Middle frontal gyrus (tissue), 1 donor: ENCODE data around the gene YTHDF1.

Experiments used
- DNase-seq: peaks from one replicate; pipeline ENCODE4 v3.0.0-alpha.2; 2015; ENCODE audit warnings: low spot score; ENCODE audit errors: extremely low spot score

YTHDF1 gene

DNA sequence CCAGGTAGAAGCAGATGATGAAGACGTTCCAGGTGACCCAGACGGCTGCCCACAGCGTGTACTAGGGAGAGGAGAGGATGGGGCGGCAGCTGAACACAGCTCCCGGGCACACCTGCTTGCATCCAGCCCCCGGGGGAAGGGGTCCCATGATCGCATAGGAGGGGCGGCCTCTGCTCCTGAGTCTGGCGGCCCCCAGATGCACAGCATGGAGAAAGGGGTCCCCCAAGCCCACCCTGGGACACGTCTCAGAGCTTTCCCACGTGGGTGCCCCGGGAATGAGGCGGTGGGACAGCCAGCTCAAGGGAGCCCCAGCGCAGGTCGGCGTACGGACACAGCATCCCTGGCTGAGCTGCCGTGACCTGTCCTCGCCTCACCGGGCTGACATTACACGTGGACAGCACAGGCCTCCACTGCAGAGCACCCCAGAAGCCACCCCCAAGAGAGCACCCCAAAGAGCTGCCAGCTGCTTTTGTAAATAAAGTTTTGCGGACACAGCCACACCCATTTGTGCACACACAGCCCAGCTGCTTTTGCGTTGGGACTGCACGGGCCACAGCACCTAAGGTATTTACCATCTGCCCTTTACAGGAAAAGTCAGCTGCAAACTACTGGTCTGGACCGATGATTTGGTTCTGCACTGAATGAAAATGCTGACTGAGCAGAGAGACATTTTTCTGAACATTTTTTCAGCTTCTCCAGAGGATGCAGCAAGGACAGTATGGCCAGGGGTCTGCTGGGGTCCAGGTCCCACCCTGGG, 33.1 kb upstream of the YTHDF1 start:
- no peak for DNase-seq

DNA sequence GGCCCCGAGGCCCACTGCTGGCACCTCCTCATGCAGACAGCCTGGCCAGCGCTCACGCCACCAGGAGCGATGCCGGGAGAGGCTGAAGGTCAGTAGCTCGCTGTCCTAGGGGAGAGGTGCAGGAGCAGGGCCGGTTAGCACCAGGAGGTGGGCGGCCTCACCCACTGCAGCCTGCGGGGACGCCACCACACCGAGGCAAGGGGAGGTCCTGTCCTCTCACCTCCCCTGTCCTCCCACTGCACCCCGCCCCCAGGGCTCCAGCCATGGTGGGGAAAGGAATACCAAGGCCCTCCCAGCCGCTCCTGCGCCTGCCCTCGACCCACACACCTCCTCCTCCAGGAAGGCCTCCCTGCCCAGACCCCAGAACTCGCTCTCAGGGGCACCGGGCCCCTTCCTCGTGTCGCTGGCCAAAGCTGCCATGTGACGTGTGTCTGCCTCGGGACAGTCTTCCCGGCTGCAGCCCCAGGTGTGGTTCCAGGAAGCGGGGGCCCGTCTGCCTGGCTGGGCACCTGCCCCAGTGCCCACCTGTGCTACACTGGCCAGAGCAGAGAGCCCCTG, 31.8 kb upstream of the YTHDF1 start:
- no peak for DNase-seq

DNA sequence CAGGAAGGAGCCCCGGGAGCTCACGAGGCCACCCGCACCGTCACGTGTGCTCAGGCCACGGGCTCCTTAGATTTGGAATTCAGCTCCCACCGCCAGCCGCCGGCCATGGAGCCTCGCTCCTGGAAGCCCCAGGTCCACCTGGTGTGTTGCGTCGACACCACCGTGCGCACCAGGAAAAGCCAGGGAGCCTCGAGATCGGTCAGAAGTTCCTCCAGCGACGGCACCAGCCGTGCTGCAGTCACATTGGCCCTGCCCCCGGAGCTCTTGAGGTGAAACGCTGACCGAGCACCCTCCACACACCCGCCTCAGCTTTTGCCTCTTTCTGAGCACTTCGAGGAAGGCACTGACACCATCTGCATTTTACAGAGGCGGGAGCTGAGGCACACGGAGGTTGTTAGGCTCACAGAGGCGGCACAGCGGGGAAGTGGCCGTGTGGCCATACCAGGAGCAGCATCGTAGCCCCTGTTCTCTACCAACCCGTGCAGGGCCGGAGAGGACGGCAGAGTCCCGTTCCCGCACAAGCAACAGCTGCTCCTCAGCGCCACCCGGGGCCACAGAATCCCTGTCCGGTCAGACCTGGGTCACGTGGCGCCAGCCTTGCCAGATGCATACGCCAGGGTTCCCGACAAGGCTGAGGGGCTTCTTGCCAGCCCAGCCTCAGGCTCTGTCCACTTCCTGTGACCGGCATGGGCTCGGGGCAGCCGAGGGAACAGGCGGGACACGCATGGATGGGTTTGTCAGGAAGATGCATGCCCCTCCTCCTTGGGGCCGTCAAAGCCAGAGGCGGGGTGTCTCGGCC, 30.8 kb upstream of the YTHDF1 start:
- DNase-seq, result no peak

DNA sequence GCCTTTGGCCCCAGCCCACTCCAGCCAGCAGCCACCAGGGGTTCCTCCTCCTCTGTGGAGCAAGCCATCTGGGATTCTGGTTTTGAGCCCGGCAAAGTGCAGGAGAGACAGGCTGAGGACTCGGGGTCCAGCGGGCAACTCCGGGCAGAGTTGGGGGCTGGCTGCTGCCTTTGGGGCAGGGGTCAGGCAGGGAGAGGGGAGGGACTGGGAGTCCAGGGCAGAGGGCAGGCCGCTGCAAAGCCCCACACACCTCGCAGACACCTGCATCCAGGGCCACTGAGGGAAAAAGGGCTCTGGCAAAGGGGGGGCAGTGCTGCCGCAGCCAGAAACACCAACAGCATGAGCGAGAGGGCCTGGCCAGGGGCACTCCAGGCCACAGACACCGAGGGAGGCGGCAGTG, 28.5 kb upstream of the YTHDF1 start:
- DNase-seq, result no peak

DNA sequence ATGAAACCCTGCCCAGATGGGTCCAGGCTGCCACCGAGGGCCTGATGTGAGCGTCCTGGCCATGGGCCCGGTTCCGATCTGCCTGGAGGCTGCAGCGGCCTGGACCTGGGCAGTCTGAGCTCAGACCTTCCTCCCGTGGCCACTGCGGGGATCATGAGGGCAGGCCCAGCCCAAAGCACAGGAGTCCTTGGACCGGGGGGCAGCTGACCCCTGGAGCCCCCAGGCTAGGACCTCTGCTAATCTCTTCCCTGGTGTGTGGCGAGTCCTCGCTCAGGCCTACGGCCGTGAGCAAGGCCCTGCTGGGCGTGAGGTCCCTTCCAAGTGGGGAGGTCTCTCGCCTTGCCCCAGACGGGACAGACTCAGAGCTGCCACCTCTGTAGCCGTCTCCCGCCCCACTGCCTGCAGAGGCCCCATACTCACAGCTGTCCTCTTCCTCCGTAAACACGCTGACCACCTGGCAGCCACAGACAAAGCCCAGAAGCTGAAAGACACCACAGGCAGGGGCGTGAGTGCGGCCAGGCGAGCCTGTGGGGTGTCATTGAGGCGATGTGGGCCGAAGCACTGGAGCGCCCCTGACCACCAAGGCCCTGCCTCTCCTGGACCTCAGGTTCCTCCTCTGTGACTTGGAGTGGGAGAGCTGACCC, 27.8 kb upstream of the YTHDF1 start:
- no peak for DNase-seq

DNA sequence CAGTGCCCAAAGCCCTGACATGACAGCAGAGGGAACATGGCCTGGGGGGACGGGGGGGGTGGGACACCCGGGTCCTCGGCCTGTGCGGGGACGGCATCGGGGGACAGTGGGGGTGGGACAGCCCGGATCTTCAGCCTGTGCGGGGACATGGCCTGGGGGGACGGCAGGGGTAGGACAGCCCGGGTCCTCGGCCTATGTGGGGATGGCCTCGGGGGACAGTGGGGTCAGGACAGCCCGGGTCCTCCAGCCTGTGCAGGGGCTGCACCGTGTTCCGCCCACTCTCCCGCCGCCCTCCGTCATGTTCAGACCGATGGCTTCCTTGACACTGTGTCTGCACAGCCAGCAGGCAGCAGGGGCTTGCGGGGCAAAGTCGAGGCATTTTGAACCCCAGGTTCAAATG, 26.8 kb upstream of the YTHDF1 start:
- no peak for DNase-seq

DNA sequence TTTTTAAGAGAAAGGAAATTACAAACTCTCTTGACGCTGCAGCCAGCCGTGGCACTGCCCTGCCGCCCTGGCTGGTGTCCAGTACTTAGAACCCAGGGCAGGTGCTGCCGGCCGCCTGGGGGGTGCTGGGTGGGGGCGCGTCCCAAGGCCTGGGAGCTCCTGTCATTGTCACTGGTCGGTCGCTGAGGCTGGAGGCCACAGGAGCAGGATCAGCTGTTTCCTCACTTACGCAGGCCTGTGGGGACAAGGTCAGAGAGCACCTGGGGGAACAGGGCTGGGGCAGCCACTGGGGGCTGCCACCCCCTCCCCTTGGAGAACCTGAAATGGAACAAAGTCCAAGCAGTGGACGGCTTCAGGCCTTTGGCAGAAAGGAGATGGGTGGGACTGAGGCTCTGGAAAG, 25.3 kb upstream of the YTHDF1 start:
- DNase-seq, result no peak

DNA sequence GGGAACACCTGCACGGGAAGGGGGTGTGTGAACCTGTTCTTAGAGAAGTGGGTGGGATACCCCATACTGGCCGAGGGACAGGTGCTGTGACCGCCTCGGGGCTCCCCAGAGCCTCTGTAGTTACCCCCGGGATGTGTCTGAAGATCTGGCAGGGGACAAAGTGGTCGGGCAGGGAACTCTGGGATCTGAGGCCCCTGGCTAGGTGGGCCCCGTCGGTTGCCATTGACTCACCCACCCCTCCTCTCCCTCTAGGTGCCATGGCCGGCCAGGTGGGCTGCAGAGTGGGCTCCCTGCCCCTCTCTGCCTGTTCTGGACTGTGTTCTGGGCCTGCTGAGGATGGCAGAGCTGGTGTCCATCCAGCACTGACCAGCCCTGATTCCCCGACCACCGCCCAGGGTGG, 24.1 kb upstream of the YTHDF1 start:
- no peak for DNase-seq

DNA sequence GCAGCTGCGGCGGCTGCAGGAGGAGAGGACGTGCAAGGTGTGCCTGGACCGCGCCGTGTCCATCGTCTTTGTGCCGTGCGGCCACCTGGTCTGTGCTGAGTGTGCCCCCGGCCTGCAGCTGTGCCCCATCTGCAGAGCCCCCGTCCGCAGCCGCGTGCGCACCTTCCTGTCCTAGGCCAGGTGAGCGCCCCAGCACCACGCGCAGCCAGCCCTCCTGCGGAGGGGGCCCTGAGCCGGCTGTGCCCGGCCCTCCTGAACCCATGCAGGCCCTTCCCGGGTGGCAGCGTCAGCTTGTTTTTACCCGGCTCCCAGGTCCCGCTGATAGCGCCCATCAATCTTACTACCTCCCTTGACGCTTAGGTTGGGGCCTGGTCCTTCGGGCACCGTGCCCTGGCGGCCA, 23.5 kb upstream of the YTHDF1 start:
- no peak for DNase-seq

DNA sequence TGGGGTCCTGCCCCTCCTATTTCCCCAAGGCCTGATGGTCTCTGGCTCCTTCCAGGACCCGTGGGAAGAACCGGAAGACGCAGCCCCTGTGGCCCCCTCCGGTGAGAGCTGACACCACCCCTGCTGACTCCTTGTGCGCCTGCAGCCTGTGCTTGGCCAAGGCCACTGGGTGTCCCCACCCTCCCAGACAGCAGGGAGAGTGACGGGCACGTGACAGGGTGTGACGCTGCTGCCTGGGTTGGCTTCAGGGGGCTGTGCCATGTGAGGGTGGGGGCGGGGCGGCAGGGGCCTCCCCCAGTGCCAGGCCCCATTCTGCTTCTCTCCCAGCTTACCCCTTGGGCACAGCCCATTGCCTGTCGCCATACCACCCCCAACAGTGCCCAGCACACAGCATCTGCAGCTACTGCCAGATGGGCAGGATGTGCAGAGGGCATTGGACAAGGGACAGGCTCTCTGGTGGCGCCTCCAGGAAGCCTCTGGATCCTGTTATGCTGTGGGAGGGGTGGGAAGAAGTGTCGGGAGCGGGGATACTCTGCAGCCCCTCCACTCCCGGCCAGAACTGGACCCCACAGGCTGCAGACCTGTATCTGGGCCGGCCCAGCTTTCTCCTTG, 22.7 kb upstream of the YTHDF1 start:
- no peak for DNase-seq

DNA sequence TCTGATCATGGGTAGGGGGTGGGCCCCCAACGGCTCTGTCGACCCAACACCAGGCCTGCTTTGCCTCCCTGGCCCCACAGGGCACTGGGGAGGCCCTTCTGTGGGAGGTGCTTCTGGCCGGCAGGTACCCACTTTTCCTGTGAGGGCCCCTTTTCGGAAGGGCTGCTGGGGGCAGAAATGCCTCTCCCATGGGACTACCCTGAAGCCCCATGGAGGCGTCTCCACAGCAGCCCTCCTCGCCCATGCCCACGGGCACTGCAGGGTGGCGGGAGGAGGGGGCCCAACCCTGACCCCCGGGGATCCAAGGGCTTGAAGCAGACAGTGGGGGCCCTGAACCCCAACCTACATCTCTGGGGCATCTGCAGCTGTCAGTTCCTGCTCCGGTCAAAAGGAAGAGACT, 22.1 kb upstream of the YTHDF1 start:
- no peak for DNase-seq

DNA sequence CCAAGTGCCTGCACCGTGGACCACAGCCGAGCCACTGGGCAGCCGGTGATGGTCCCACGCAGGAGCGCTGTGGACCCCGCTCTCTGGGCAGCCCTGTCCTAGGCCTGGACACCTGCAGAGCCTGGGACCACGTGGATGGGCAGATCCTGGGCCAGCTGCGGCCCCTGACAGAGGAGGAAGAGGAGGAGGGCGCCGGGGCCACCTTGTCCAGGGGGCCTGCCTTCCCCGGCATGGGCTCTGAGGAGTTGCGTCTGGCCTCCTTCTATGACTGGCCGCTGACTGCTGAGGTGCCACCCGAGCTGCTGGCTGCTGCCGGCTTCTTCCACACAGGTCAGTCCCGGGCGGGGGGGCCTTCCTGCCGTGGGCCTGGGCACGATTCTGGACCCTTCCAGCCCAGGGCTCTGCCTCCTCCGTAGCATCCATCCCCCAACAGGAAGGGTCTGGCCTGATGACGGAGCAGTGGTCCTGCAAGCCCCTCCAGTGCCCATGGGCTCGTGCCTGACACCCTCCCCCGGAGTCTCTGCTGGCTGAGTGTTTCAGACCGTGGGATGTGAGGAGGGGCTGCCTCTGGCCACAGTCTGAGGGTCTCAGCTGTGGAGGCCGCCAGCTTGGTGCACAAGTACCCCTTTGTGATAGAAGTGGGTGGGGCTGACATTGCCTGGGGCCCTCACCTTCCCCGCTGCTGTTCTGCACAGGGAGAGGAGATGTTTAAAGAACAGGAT, 20.3 kb upstream of the YTHDF1 start:
- no peak for DNase-seq

DNA sequence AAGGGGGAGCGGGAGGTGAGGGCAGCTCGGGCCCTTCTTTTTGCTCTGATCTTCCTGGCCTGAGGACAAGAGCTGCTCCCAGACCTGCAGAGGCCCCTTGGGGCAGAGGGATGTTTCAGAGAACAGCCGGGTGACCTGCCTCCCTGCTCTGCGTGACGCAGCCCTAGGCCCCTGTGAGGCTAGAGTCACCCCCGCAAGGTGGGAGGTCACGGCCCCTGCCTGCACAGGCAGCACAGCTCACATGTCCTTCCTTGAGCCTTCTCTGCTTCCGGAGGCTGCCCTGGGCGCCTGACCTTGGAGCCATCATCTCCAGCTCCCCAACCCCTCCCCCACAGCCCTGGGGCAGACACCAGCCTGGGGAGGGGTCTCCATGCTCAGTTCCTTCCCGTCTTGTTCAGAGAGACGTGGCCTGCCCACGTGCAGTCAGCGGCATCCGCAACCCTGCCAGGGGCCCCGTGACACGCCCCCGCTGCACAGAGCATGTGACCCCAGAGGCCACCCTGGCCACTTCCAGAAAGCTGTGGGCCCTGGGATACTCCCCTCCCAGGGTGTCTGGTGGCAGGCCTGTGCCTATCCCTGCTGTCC, 19.6 kb upstream of the YTHDF1 start, which contains the start of gene BIRC7:
Gene BIRC7, plus strand, starts transcription at position 507 of the 585 bp plus-strand sequence. CDS start 192 bp downstream, outside the sequence.
- no peak for DNase-seq

DNA sequence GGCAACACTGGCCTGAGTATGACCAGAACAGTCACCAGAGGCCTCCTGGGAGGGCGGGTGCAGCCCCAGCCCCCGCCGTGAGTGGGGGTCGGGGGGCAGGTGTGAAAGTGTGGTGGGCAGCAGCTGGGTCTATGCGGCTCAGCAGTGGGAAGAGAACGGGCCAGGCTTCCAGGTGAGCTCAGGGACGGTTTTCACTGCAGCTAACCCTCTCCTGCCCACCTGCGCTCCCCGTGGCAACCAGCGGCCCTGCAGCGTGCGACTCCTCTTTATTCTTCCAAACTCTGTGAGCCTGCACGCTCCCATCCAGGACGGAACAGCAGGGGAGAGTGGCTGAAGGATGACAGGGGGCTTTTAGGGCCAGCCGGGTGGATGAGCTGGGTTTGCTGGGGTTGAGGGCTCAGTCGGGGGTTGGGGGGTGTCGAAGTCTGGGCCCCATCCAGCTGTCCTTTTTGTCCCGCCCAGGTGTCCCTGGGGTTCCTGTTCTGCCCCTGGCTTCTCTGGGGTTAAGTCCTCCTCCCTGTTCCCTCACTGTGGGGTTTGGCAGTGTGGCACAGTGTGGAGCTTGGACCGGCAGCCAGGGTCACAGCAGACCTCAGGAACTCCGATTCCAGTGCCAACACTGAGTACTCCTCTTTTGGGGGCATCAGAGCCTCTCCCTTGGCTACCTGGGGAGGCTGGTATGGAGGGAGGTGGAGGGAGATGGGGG, 18.9 kb upstream of the YTHDF1 start:
- no peak for DNase-seq

DNA sequence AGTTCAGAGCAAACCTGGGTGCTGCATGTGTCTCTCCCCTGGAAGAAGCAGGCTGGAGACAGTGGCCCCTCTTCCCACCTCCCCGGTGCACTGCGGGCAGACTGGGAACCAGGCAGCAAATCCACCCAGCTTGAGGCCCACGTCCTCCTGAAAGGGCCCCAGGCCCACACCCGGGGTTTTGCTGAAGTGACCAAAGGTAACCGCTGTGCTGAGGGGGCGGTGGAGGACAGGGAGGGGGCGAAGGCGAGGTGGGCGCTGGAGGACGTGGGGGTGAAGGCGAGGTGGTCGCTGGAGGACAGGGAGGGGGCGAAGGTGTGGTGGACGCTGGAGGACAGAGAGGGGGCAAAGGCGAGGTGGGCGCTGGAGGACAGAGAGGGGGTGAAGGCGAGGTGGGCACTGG, 18.0 kb upstream of the YTHDF1 start:
- DNase-seq, result no peak

DNA sequence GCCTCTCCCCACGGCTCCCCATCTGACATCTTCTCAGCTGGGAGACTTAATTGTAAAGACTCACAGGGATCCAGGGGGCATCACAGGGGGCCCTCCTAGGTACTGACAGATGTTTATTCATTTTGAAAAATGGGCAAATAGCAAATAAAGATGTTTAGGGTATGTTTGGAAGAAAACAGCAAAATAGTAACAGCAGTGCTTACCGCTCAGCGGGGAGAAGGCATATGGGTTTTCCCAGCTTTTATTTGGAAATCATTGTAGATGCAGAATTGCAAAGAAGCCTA, 17.1 kb upstream of the YTHDF1 start:
- DNase-seq, result no peak

DNA sequence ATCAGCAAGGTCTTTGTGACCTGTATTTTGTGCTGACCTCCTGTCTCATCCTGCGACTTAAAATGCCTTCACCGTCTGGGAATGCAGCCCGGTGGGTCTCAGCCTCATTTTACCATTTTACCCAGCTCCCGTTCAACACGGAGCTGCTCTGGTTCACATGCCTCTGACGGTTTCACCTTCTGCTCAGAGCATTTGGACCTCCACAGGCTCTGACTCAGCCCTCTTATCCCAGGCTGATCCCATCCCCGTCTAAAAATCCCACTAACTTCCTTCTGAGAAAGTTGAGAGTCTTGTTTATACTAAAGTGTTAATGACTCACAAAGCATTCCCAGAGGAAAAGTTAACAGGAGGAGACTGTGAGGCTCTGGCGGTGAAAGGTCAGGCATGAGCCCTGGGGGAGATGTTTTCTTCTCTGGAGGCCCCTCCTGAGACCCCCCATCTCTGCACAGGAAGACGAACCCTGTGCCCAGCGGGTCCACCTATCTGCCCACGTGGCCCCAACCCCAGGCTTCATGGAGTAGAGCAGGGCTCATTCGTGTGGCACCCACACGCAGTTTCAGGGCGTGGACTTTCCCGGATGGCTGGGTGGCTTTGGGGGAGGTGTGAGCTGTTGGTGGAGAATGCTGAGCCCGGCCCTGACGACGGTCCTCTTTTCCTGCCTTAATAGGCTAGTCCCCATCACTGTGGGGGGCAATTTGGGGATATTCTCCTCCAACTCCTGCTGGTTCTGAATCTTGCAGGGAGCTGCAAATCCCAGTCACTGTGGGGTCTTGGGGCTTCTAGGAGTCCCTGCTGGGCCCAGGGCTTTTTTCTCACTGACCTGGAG, 16.5 kb upstream of the YTHDF1 start:
- no peak for DNase-seq

DNA sequence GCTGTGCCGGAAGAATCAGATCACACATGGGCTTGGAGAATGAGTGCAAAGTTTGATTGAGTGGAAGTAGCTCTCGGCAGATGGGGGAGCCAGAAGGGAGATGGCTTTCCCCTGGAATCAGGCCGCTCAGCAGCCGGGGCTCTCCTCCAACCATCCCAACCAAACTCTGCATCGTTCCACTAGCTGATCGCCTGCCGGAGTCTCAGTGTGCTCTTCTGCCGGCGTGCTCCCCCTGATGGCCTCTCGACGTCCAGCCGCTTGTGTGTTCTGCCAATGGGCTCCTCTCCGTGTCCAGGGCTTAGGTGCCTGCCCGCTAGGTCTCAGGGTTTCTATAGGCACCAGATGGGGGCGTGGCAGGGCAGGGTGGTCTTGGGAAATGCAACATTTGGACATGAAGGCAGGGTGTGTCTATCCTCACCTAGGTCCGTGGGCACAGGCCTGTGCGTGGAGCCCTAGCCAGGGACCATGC, 14.9 kb upstream of the YTHDF1 start:
- DNase-seq, result no peak

DNA sequence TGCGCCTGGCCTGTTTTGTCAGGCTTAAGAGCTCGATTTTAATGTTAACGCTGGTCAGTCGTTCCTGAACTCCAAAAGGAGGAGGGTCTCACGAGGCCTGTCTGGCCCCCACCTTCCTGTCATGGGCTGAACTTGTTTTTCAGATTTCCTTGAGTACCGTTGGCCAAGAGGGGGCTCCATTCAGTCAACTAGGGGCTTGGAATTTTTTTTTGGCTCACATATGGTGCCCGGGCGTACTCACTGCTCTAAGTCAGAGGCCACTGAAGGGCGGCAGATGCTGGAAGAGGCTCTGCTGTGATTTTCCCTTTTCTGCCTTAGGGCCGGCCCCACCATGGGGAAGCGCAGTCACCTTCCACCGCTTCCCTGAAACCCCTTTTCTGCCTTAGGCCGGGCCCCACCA, 12.9 kb upstream of the YTHDF1 start:
- DNase-seq, result no peak
